DND-41 (cell line): Measurements from ENCODE around the gene FRMPD1.

Experiments
- CTCF ChIP-seq: IDR thresholded peaks from 2 replicates; pipeline ENCODE4 v1.5.1; 2012; ENCODE audit warnings: borderline replicate concordance, low read length, moderate library complexity, mild to moderate bottlenecking; ENCODE audit not compliant: poor library complexity, severe bottlenecking; ENCODE audit errors: extremely low read depth
- EZH2 ChIP-seq: IDR thresholded peaks from 3 replicates; pipeline ENCODE4 v1.6.1; 2012; ENCODE audit warnings: borderline replicate concordance, low read depth, mild to moderate bottlenecking, moderate library complexity, low read length, inconsistent platforms; ENCODE audit not compliant: severe bottlenecking

GRCh38 chr9:37682951-37683350, 32.2 kb downstream of the FRMPD1 start:
- no peak for TF ChIP-seq CTCF
- TF ChIP-seq EZH2, result no peak
